Right lobe of liver (tissue), 6 donors: ENCODE data around the gene CYP3A4. TPM values are rescaled to one million over a fixed set of nuclear protein-coding genes. Genes with fewer than 3 reads are reported as not detected.
"Not testable (repeated sequence)": the region's sequence is repeated elsewhere in the genome, so short reads cannot be mapped to it uniquely, and the experiment has no call there.

Experiments used
- ATAC-seq, 4 donors: fragments of 200-7000 bp; cut with Tn5 transposase; one replicate each; pipeline ENCODE4 v1.9.1; 2020; ENCODE audit warnings: mild to moderate bottlenecking in 4 of 4, moderate library complexity in 4 of 4
- DNase-seq, 3 donors: peaks; one replicate each; pipeline ENCODE4 v3.0.0-alpha.2; 2020
- H3K27ac ChIP-seq, 3 donors: fragments of 200-600 bp; one replicate each; pipeline ENCODE4 v1.8.0; 2022
- H3K27me3 ChIP-seq, 2 donors: fragments of 200-600 bp; one replicate each; pipeline ENCODE4 v1.8.0; 2022
- H3K36me3 ChIP-seq, 4 donors: fragments of 200-600 bp; sonication (generic) in 1 of 4; one replicate each; pipeline versions ENCODE4 v1.5.1 to v1.8.0; 2017 to 2022; ENCODE audit warnings: control low read depth in 1 of 4
- H3K4me1 ChIP-seq, 4 donors: fragments of 200-600 bp; sonication (generic) in 1 of 4; one replicate each; pipeline versions ENCODE4 v1.5.1 to v1.8.0; 2017 to 2022; ENCODE audit warnings: control low read depth in 1 of 4
- H3K4me3 ChIP-seq, 3 donors: fragments of 200-600 bp; one replicate each; pipeline ENCODE4 v1.8.0; 2022
- H3K9me3 ChIP-seq, 4 donors: fragments of 200-600 bp; sonication (generic) in 1 of 4; one replicate each; pipeline versions ENCODE4 v1.5.1 to v1.8.0; 2017 to 2022; ENCODE audit warnings: control low read depth in 1 of 4
- CTCF ChIP-seq, 4 donors: fragments of 200-600 bp in 3 of 4; fragments of 450-650 bp in 1 of 4; IDR thresholded peaks; one replicate each; pipeline versions ENCODE4 v1.5.1 to v1.8.0; 2016 to 2022; ENCODE audit warnings: antibody characterized with exemption in 4 of 4, mild to moderate bottlenecking in 2 of 4
- POLR2A ChIP-seq: fragments of 450-650 bp; IDR thresholded peaks from one replicate; pipeline ENCODE4 v1.6.1; 2017; ENCODE audit warnings: antibody characterized with exemption, mild to moderate bottlenecking
- WGBS: methylation state at CpG from one replicate; pipeline ENCODE4 v1.1.6; 2018; ENCODE audit warnings: low coverage, low lambda C conversion rate; ENCODE audit not compliant: insufficient coverage; ENCODE audit errors: missing lambda C conversion rate; 5-methylcytosine and 5-hydroxymethylcytosine counted together
- intact Hi-C, 2 donors: fragments of 100-400 bp; cut with DNase I; formaldehyde crosslinking; loops; one replicate each; pipeline versions ENCODE4 v1.11.2 to v1.14.1; 2022
- total RNA-seq, 6 experiments: library from RNA; depleted of rRNA in 2 of 6; stranded (reverse); fragments of >200 nt in 2 of 6; fragmentation: NEBNext Ultra II Directional in 3 of 6; extraction: Animal tissue kit (Norgen Biotek cat#: 25700) in 3 of 6; gene quantifications; one replicate each; pipeline versions ENCODE4 v1.1.0 to v1.2.4, GENCODE V29; 2016 to 2023
- donor health status: DM: no; HTN: yes; CAD: no.
- donor health status: DM: no; HTN: no; CAD: no.
- donor health status: DM: no; HTN: no; CAD: no.
- donor health status: DM: no; HTN: yes; CAD: no.
- donor health status: DM: no; HTN: yes; CAD: no.

Gene CYP3A4
- total RNA-seq, 6 experiments from 2014 or later: 443 to 12,747 (median 1,120) TPM

DNA sequence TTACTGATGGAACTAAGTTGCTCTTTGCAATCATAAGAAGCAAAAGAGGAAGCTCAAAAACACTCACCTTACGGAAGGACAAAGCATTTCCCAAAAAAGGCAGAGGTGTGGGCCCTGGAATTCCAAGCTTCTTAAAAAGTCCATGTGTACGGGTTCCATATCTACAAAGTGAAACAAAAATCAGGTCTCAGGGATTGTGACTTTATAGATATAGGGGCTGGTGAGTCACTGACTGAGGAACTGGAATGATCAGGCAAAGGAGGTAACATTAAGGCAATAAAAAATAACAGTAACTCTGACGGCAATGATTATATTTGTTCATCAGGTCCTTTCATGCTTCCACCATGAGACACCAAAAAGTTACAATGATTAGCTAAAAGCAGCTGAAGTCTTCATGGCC is 53.0 kb downstream of the CYP3A4 start:
- 71% methylated on average over 3 of the region's 3 CpGs for WGBS
- Histone ChIP-seq H3K27me3 (no peaks in the 10 kb centered on the region), H3K4me3 (no peak overlapping the region), H3K4me1 (peaks cover 0 to 38% (median 3%) of the 10 kb centered on the region in 4 donors), H3K9me3 (no peaks in the 10 kb centered on the region), H3K36me3 (no peaks in the 10 kb centered on the region), H3K27ac (no peak overlapping the region)
- ATAC-seq: no peak
- TF ChIP-seq POLR2A: no peak
- no peak for TF ChIP-seq CTCF (IDR thresholded peaks at IDR 0.05)
- DNase-seq: no peak
- intact Hi-C loops: no loop called here

GRCh38 chr7:99730238-99730810 is 53.7 kb downstream of the CYP3A4 start:
- Histone ChIP-seq H3K4me1 (peaks cover 0 to 38% (median 3%) of the 10 kb centered on the region in 4 donors), H3K36me3 (no peaks in the 10 kb centered on the region), H3K4me3 (no peak overlapping the region), H3K9me3 (no peaks in the 10 kb centered on the region), H3K27ac (peak overlapping the region in 2 of 3 donors; percentile 43 to 82), H3K27me3 (no peaks in the 10 kb centered on the region)
- no peak for DNase-seq
- TF ChIP-seq POLR2A (no peak), CTCF (IDR thresholded peaks at IDR 0.05) (no peak)
- WGBS: 75% methylated on average over 1 of the region's 1 CpG
- intact Hi-C loops: no loop called here
- peak in 1 of 4 donors; percentile 2 for ATAC-seq

- DNase-seq: peak in 1 of 3 donors; percentile 55
- H3K27ac ChIP-seq: peak overlapping the region; percentile 33 to 82 (median 43)
These were observed 54.3 kb downstream of the CYP3A4 start for GRCh38 chr7:99729486-99730237.

GRCh38 chr7:99728615-99729014 is 55.4 kb downstream of the CYP3A4 start:
- no peak for DNase-seq
- no peaks in the 10 kb centered on the region for H3K36me3 ChIP-seq
- H3K27me3 ChIP-seq: no peaks in the 10 kb centered on the region
- peaks cover 0 to 29% (median 3%) of the 10 kb centered on the region in 4 donors for H3K4me1 ChIP-seq
- TF ChIP-seq POLR2A (no peak), CTCF (IDR thresholded peaks at IDR 0.05) (no peak)
- no peak for ATAC-seq
- no peak overlapping the region for H3K4me3 ChIP-seq
- WGBS: 78% methylated on average over 2 of the region's 2 CpGs
- intact Hi-C loops: no loop called here
- peak overlapping the region in 1 of 3 donors; percentile 82 for H3K27ac ChIP-seq
- H3K9me3 ChIP-seq: no peaks in the 10 kb centered on the region

More at GRCh38 chr7:99729486-99730237, 54.3 kb downstream of the CYP3A4 start:
- intact Hi-C loops: no loop called here
- H3K9me3 ChIP-seq: no peaks in the 10 kb centered on the region
- WGBS: 32% methylated on average over 5 of the region's 5 CpGs
- H3K27me3 ChIP-seq: no peaks in the 10 kb centered on the region
- H3K4me3 ChIP-seq: no peak overlapping the region
- peaks cover 0 to 35% (median 3%) of the 10 kb centered on the region in 4 donors for H3K4me1 ChIP-seq
- no peak for TF ChIP-seq POLR2A
- TF ChIP-seq CTCF (IDR thresholded peaks at IDR 0.05): no peak
- peak; percentile 51 to 88 (median 76) for ATAC-seq
- H3K36me3 ChIP-seq: no peaks in the 10 kb centered on the region

DNA sequence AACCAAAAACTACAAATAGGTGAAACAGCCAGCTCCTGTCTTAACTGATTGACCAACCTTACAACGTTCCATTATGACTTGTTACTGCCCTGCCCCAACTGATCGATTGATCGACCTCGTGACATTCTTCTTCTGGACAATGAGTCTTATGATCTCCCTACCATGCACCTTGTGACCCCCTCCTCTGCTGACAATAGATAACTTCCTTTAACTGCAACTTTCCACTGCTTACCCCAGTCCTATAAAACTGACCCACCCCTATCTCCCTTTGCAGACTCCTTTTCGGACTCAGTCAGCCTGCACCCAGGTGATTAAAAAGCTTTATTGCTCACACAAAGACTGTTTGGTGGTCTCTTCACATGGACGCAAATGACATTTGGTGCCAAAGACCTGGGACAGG is 60.8 kb downstream of the CYP3A4 start:
- peaks cover 0 to 19% (median 2%) of the 10 kb centered on the region in 4 donors for H3K4me1 ChIP-seq
- ATAC-seq, H3K4me3 ChIP-seq, H3K27ac ChIP-seq, H3K27me3 ChIP-seq, DNase-seq, H3K36me3 ChIP-seq, H3K9me3 ChIP-seq, intact Hi-C loops: not testable (repeated sequence)
- 76% methylated on average over 5 of the region's 6 CpGs for WGBS
